SJCRH30 (cell line): ENCODE data around the gene SGSM1. TPM values are rescaled to one million over a fixed set of nuclear protein-coding genes. Genes with fewer than 3 reads are reported as not detected.

Experiments
- DNase-seq, 2 experiments: peaks; one replicate each; pipeline ENCODE4 v3.0.0-alpha.2; 2015 to 2020
- H3K27ac ChIP-seq: fragments of 250-450 bp; sonication (Bioruptor Pico); 2 replicates; pipeline ENCODE4 v1.5.1; 2020; ENCODE audit warnings: mild to moderate bottlenecking, moderate library complexity
- H3K27me3 ChIP-seq: fragments of 250-450 bp; sonication (Bioruptor Pico); 2 replicates; pipeline ENCODE4 v1.5.1; 2020; ENCODE audit warnings: mild to moderate bottlenecking, moderate library complexity
- H3K36me3 ChIP-seq: fragments of 250-450 bp; sonication (Bioruptor Pico); 2 replicates; pipeline ENCODE4 v1.5.1; 2020; ENCODE audit warnings: mild to moderate bottlenecking, moderate library complexity
- H3K4me1 ChIP-seq: fragments of 250-450 bp; sonication (Bioruptor Pico); 2 replicates; pipeline ENCODE4 v1.5.1; 2020; ENCODE audit warnings: mild to moderate bottlenecking, moderate library complexity
- H3K4me3 ChIP-seq: fragments of 250-450 bp; sonication (Bioruptor Pico); 2 replicates; pipeline ENCODE4 v1.5.1; 2020; ENCODE audit warnings: mild to moderate bottlenecking, moderate library complexity
- H3K9me3 ChIP-seq: fragments of 250-450 bp; sonication (Bioruptor Pico); replicated peaks from 2 replicates; pipeline ENCODE4 v1.5.1; 2020; ENCODE audit warnings: mild to moderate bottlenecking, moderate library complexity
- total RNA-seq: library from RNA; depleted of rRNA; stranded (reverse); fragments of >200 nt; shearing (Covaris generic); gene quantifications from 2 replicates; pipeline ENCODE4 v1.2.3, GENCODE V29; 2014; rRNA removed

Gene SGSM1, protein sequence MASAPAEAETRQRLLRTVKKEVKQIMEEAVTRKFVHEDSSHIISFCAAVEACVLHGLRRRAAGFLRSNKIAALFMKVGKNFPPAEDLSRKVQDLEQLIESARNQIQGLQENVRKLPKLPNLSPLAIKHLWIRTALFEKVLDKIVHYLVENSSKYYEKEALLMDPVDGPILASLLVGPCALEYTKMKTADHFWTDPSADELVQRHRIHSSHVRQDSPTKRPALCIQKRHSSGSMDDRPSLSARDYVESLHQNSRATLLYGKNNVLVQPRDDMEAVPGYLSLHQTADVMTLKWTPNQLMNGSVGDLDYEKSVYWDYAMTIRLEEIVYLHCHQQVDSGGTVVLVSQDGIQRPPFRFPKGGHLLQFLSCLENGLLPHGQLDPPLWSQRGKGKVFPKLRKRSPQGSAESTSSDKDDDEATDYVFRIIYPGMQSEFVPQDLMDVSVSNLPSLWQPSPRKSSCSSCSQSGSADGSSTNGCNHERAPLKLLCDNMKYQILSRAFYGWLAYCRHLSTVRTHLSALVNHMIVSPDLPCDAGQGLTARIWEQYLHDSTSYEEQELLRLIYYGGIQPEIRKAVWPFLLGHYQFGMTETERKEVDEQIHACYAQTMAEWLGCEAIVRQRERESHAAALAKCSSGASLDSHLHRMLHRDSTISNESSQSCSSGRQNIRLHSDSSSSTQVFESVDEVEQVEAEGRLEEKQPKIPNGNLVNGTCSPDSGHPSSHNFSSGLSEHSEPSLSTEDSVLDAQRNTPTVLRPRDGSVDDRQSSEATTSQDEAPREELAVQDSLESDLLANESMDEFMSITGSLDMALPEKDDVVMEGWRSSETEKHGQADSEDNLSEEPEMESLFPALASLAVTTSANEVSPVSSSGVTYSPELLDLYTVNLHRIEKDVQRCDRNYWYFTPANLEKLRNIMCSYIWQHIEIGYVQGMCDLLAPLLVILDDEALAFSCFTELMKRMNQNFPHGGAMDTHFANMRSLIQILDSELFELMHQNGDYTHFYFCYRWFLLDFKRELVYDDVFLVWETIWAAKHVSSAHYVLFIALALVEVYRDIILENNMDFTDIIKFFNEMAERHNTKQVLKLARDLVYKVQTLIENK
- total RNA-seq, result not detected in 2 replicates

- Histone ChIP-seq H3K4me3 (no peak within 1 kb of the TSS), H3K9me3 (no peaks in the 10 kb centered on the region), H3K27ac (no peak within 1 kb of the TSS), H3K4me1 (no peaks in the 10 kb centered on the region), H3K27me3 (no peaks in the 10 kb centered on the region; the same call in none of the 2 replicates), H3K36me3 (no peaks in the 10 kb centered on the region)
- DNase-seq, result peak; percentile 28
These were observed at the start of gene SGSM1 for GRCh38 chr22:24805790-24806662. TSS of gene SGSM1 (plus strand) at chr22:24806211. CDS start at chr22:24806326, 115 bp downstream.

DNA sequence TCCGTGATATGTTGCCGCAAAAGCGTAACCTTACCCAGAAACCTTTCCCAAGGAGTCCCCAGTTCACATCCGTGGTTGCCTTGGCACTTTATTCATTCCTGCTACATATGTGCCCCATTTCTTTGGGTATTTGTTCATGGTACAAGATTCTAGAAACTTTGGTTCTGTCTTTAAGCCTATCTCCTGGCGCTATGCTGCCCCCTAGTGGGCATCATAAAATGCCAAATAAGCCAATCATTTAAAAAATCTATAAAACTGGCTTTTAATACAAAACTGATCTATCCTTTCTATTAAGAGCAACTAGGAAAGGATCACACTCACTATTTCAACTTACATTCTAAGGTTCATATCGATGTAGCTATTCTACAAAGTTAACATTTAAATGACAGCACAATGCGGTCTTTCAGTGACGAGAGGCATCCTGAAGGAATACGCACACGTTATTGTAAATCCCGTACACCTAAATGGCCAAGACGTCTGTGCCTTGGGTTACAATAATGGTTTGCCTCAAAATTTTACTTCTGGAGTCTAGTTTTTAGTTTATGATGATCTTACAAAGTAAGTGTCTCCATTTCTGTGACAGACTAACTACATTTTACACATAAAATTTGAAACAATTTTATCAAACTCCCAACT lies 47.7 kb upstream of the SGSM1 start:
- Histone ChIP-seq H3K9me3 (no peaks in the 10 kb centered on the region), H3K27ac (no peak overlapping the region), H3K27me3 (no peaks in the 10 kb centered on the region), H3K36me3 (no peaks in the 10 kb centered on the region), H3K4me1 (no peaks in the 10 kb centered on the region), H3K4me3 (no peak overlapping the region)
- peak; percentile 39 to 81 for DNase-seq

- Histone ChIP-seq H3K4me3 (no peak overlapping the region), H3K9me3 (no peaks in the 10 kb centered on the region), H3K4me1 (peaks cover 7% of the 10 kb centered on the region), H3K27me3 (no peaks in the 10 kb centered on the region), H3K27ac (no peak overlapping the region), H3K36me3 (no peaks in the 10 kb centered on the region)
- DNase-seq, result no peak
These were observed 46.2 kb upstream of the SGSM1 start for GRCh38 chr22:24759765-24760164.

DNA sequence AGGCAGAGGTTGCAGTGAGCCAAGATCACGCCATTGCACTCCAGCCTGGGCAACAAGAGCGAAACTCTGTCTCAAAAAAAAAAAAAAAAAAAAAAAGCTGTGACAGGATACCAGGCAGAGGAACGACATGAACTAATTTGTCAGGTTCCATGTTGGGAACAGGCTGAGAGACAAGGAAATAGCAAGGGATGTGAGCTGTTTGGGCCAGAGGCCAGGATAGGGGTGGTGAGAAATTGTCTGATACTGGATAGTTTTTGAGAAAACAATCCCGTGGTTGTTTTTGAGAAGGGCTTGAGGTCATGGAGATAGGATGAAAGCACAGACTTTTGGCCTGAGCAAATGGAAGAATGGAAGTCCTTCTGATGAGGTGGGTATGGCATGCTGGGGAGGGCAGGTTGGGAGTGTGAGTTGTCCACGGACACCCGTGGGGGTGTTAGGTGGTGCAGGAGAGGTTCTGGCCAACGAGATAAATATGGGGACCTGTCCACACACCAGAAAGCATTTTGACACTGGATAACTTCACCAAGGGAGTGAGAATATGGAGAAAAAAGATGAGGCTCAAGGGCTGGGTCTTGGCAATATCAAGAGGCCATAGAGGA lies 45.2 kb upstream of the SGSM1 start:
- Histone ChIP-seq H3K27me3 (no peaks in the 10 kb centered on the region), H3K4me3 (no peak overlapping the region), H3K36me3 (no peaks in the 10 kb centered on the region), H3K27ac (no peak overlapping the region), H3K4me1 (peaks cover 10% of the 10 kb centered on the region), H3K9me3 (no peaks in the 10 kb centered on the region)
- DNase-seq, result no peak

- Histone ChIP-seq H3K4me1 (peaks cover 10% of the 10 kb centered on the region), H3K4me3 (no peak overlapping the region), H3K36me3 (no peaks in the 10 kb centered on the region), H3K27ac (no peak overlapping the region), H3K27me3 (no peaks in the 10 kb centered on the region), H3K9me3 (no peaks in the 10 kb centered on the region)
- no peak for DNase-seq
These were observed 43.9 kb upstream of the SGSM1 start for GRCh38 chr22:24761888-24762675.

- Histone ChIP-seq H3K9me3 (no peaks in the 10 kb centered on the region), H3K4me3 (no peak overlapping the region), H3K27me3 (no peaks in the 10 kb centered on the region), H3K36me3 (no peaks in the 10 kb centered on the region), H3K27ac (no peak overlapping the region), H3K4me1 (peaks cover 10% of the 10 kb centered on the region)
- DNase-seq, result peak in 1 of 2 experiments; percentile 19
These were observed 42.0 kb upstream of the SGSM1 start for GRCh38 chr22:24763872-24764485.

- H3K36me3 ChIP-seq, result no peaks in the 10 kb centered on the region
- peak overlapping the region; percentile 40 for H3K4me3 ChIP-seq
- H3K4me1 ChIP-seq, result peaks cover 12% of the 10 kb centered on the region
- peak in 1 of 2 experiments; percentile 36 for DNase-seq
- H3K27ac ChIP-seq, result no peak overlapping the region
- no peaks in the 10 kb centered on the region for H3K9me3 ChIP-seq
- no peaks in the 10 kb centered on the region for H3K27me3 ChIP-seq
These were observed 40.8 kb upstream of the SGSM1 start for GRCh38 chr22:24765166-24765565.

- H3K36me3 ChIP-seq, result no peaks in the 10 kb centered on the region
- no peak overlapping the region for H3K27ac ChIP-seq
- peak; percentile 61 to 82 for DNase-seq
- H3K4me3 ChIP-seq, result no peak overlapping the region
- no peaks in the 10 kb centered on the region for H3K9me3 ChIP-seq
- peaks cover 10% of the 10 kb centered on the region for H3K27me3 ChIP-seq
- peaks cover 12% of the 10 kb centered on the region for H3K4me1 ChIP-seq
These were observed 37.3 kb upstream of the SGSM1 start for GRCh38 chr22:24768537-24769374.

DNA sequence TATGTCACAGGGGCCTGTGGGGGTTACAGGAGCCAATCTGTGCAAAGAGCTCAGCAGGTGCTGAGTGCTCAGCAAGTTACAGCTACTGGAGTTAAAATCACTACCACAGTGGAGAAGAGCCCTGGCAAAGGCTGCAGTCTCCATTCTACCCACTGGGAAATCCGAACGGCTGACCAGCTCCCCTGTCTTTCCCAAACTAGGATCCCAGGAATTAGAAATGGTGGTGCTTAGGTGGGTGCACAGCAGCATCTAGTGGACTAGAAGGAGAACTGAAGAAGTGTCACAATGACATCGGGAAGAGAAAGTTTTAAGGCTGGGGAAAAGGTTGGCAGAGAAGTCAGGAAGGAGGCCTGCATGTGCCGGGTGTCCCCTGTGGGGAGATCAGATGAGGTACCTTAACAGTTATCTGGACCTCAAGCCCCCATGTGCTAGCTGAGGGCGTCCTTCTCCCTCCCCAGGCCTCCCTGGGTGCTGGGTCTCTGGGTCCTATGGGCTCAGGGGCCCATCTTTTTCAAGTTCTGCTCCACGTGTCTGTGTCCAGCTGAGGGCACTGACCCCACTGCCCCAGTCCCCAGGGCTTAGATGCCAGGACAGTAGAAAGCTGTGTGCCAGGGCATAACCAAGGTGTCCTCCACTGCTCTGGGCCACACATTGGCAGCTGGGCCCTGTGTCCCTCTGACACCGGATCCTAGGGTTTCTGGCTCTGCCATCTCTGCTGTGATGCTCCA lies 33.4 kb upstream of the SGSM1 start:
- peak; percentile 32 to 63 for DNase-seq
- H3K27me3 ChIP-seq, result peaks cover 16% of the 10 kb centered on the region
- no peaks in the 10 kb centered on the region for H3K36me3 ChIP-seq
- H3K9me3 ChIP-seq, result no peaks in the 10 kb centered on the region
- no peak overlapping the region for H3K4me3 ChIP-seq
- no peak overlapping the region for H3K27ac ChIP-seq
- 0 out of 2 replicates have a peak, but pooled peaks cover 2% of the 10 kb centered on the region for H3K4me1 ChIP-seq

- Histone ChIP-seq H3K27me3 (peaks cover 16% of the 10 kb centered on the region), H3K36me3 (no peaks in the 10 kb centered on the region), H3K27ac (no peak overlapping the region), H3K4me3 (no peak overlapping the region), H3K9me3 (no peaks in the 10 kb centered on the region), H3K4me1 (no peaks in the 10 kb centered on the region)
- DNase-seq, result no peak
These were observed 30.1 kb upstream of the SGSM1 start for GRCh38 chr22:24775769-24776492.

DNA sequence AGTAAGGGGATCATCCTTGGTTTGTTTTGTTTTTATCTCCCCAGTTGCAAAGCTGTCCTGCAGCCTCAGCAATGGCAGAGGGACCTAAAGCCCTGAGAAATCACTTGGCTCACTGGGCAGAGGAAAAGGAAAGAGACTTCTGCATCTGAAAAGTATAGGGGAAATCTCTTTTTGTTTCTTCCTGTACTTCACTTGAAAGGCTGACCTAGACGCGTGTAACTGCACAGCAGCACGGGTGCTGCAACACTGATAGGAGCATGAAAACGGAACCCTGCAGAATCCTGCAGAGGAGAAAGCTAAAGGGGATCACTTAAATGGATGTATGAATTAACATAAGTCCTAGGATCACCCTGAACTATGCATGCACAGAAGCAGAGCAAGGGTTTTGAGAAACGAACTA lies 29.5 kb upstream of the SGSM1 start:
- Histone ChIP-seq H3K27ac (no peak overlapping the region), H3K27me3 (peaks cover 16% of the 10 kb centered on the region), H3K9me3 (no peaks in the 10 kb centered on the region), H3K36me3 (no peaks in the 10 kb centered on the region), H3K4me3 (no peak overlapping the region), H3K4me1 (no peaks in the 10 kb centered on the region)
- DNase-seq, result no peak
